Activated CD4-positive, alpha-beta T cell treated with anti-CD3 and anti-CD28 coated beads for 1 hour (primary cell): ENCODE data around the gene MYO1E.
"Not testable (repeated sequence)": the region's sequence is repeated elsewhere in the genome, so short reads cannot be mapped to it uniquely, and the experiment has no call there.

ENCODE experiments used
- DNase-seq: peaks from one replicate; pipeline ENCODE4 v3.0.0-alpha.2; 2020

Gene MYO1E

GRCh38 chr15:59347915-59348314 lies 24.8 kb downstream of the MYO1E start:
- no peak for DNase-seq

GRCh38 chr15:59346951-59347350 lies 25.7 kb downstream of the MYO1E start:
- no peak for DNase-seq

- no peak for DNase-seq
Measured at GRCh38 chr15:59345326-59345725, 27.3 kb downstream of the MYO1E start.

DNA sequence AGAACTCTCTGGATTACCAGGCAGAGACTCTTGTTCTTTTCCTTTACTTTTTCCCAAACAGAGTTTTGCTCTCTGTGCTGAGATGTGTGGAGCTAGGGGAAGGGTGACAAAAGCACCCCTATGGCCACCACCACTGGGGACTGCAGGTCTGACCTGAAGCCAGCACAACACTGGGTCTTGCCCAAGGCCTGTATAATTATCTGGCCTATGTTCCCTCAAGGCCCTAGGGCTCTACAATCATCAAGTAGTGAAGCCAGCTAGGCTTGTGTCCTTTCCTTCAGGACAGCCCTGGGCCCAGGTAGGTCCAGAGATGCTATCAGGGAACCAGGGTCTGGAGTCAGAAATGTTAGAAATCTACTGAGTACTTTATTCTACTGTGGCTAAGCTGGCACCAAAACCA lies 28.4 kb downstream of the MYO1E start:
- DNase-seq, result no peak

- DNase-seq, result no peak
Measured at GRCh38 chr15:59340325-59340724, 32.3 kb downstream of the MYO1E start.

DNA sequence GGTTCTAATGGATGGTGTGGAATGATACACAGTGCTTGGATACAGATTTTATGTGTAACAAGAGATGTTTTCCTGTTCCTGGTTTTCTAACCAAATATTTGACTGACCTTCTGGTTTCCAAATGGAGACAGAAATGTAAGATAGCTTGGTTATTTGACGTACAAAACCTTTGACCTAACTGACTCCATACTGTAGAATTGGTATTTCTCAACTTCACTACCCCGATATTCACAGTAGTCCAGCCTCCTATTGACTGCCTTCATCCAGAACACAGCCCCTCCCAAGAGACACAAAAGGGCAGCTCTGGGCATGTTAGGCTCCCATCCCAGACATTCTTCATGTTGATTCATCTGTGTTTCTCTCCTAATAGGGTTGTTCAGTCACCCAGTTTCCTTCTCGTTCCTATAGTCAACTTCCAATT lies 33.4 kb downstream of the MYO1E start:
- DNase-seq, result no peak

- DNase-seq, result no peak
Measured at GRCh38 chr15:59338414-59338813, 34.3 kb downstream of the MYO1E start.

DNA sequence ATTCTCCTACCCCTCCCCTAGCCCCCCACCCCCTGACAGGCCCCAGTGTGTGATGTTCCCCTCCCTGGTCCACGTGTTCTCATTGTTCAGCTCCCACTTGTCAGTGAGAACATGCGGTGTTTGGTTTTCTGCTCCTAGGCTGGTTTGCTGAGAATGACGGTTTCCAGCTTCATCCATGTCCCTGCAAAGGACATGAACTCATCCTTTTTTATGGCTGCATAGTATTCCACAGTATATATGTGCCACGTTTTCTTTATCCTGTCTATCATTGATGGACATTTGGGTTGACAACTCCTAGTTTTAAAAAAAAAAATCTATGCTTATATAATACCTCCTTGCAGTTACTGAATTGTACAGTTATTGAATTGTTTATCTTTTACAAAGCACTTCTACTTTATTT lies 35.9 kb downstream of the MYO1E start:
- DNase-seq, result not testable (repeated sequence)

GRCh38 chr15:59335207-59335786 lies 37.4 kb downstream of the MYO1E start:
- no peak for DNase-seq

GRCh38 chr15:59334076-59334415 lies 38.6 kb downstream of the MYO1E start:
- DNase-seq, result no peak

GRCh38 chr15:59333401-59334075 lies 39.1 kb downstream of the MYO1E start:
- DNase-seq, result no peak

GRCh38 chr15:59332009-59332408 lies 40.7 kb downstream of the MYO1E start:
- DNase-seq, result no peak

DNA sequence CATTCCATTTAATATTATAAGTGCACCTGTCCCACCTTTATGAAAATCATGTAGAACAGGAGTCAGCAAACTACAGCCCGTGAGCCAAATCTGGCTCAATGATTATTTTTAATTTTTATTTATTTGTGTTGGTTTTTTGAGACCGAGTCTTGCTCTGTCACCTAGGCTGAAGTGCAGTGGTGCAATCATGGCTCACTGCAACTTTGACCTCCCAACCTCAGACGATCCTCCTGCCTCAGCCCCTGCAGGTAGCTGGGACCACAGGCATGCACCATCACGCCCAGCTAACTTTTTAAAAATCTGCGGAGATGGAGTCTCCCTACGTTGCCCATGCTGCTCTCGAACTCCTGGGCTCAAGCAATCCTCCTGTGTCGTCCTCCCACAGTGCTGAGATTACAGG lies 42.0 kb downstream of the MYO1E start:
- DNase-seq, result no peak

GRCh38 chr15:59329570-59330350 lies 42.9 kb downstream of the MYO1E start:
- no peak for DNase-seq

- DNase-seq, result no peak
Measured at GRCh38 chr15:59329091-59329490, 43.6 kb downstream of the MYO1E start.

- no peak for DNase-seq
Measured at GRCh38 chr15:59327942-59328341, 44.7 kb downstream of the MYO1E start.

DNA sequence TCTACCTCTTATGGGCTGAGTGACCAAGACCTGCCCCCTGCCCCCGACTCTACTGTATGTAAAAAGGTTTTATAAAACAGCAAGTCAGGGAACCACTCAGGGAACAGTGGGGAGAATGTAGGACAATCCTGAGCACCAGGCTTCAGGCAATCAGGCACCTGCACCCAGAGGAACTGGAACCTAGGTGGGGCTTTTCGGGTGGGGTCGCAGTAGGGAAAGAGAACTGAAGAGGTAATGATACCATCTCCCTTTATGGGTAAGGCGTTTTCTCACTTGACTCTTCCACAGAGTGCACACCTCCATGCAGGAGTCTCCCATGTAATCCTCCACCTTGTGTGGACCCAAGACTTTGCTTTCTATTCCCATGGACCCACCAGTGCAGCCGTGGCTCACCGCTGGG lies 45.8 kb downstream of the MYO1E start:
- DNase-seq, result no peak

- DNase-seq, result no peak
Measured at GRCh38 chr15:59322056-59322759, 50.5 kb downstream of the MYO1E start.

DNA sequence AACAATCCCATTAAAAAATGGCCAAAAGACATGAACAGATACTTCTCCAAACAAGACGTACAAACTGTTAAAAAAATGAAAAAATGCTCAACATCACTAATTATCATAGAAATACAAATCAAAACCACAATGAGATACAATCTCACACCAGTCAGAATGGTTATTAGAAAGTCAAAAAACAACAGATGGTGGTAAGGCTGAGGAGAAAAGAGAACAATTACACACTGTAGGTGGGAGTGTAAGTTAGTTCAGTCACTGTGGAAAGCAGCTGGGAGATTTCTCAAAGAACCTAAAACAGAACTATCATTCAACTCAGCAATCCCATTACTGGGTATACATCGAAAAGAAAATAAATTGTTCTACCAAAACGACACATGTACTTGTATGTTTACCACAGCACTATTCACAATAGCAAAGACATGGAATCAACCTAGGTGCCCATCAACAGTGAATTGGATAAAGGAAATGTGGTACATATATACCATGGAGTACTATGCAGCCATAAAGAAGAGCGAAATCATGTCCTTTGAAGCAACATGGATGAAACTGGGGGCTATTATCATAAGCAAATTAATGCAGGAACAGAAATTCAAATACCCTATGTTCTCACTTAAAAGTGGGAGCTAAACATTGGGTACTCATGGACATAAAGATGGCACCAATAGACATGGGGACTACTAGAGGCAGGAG lies 51.5 kb downstream of the MYO1E start:
- DNase-seq, result no peak

GRCh38 chr15:59317211-59317610 lies 55.5 kb downstream of the MYO1E start:
- DNase-seq, result no peak

- no peak for DNase-seq
Measured at GRCh38 chr15:59315914-59316451, 56.7 kb downstream of the MYO1E start.

- no peak for DNase-seq
Measured at GRCh38 chr15:59313641-59314332, 58.9 kb downstream of the MYO1E start.
